Cortex of kidney (tissue), 1 donor: ENCODE results near the gene FBLN1.
"Not testable (repeated sequence)": the region's sequence is repeated elsewhere in the genome, so short reads cannot be mapped to it uniquely, and the experiment has no call there.

ENCODE experiments used
- DNase-seq: peaks from one replicate; lab custom pipeline; 2025; lab: John Stamatoyannopoulos, UW

FBLN1 gene

DNA sequence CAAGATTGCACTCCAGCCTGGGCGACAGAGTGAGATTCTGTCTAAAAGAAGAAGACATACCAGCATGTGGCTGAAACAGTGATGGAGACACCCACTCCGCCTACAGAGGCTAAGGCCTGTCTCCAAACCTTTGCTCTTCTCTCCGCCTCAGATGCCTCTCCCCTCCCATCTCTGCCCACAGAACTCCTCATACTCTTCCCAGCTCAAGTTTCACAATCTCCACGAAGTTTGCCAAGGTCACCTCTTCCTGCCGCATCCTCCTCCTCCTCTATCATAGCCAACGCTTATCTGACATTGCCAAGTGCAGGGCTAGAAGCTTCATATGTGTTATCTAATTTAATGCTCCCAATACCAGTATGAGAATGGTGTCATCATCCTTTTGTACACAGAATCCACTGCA lies 25.9 kb upstream of the FBLN1 start:
- no peak for DNase-seq

DNA sequence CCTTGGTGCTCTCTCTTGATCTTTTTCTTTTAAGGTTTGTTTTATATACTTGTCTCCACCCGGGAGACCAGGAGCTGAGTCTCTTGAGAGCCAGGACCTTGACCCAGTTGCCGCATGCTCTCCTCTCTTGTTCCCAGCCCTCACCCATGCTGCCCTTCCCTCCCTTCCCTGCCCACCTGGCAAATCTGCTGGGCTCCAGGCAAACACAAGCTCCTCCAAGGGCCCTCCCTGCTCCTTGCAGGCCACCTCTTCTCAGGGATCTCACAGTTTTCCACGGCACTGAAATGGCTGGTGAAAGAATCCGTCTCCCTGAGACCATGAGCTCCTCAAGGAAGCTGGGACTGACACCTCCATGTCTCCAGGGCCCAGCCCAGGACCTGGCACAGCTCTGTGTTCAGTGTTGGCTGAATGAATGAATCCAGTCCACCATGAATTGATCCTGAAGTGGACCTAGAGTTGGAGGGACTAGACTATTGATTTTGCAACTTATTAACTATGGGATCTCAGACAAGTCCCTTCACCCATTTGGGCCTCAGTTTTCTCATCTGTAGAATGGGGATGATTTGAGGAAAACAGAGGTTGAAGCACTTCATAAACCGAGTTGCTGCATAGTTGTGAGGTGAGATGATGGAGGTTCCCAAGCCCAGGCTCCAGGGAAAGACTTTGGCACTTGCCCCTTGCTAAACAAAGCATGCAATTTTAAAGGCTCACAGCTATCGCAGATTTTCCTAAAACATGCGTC lies 25.1 kb upstream of the FBLN1 start:
- no peak for DNase-seq

DNA sequence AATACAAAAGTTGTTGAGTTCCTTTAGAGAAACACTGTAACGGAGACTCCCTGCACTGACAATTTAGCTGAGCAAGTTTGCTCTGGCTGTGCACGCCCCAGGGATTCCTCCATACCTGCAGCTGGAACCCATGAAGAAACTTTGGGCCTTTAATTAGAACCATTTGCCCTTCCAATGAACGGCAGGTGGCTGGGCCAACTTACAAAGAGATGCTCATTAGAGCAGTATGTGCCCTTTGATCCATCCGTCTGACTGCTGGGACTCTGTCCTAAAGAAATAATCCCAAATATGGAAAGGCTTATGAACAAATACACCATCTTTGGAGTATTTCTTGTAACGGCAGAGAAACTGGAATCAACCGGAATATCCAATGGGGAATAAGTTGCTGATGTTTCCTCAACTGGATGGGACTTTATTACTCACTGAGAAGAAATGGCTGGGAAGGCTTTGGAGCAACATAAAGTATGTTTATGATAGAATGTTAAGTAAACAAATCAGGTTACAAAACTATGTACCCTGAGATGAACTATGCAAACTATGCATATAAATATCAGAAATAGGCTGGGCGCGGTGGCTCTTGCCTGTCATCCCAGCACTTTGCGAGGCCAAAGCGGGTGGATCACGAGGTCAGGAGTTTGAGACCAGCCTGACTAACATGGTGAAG lies 24.4 kb upstream of the FBLN1 start:
- DNase-seq, result no peak

DNA sequence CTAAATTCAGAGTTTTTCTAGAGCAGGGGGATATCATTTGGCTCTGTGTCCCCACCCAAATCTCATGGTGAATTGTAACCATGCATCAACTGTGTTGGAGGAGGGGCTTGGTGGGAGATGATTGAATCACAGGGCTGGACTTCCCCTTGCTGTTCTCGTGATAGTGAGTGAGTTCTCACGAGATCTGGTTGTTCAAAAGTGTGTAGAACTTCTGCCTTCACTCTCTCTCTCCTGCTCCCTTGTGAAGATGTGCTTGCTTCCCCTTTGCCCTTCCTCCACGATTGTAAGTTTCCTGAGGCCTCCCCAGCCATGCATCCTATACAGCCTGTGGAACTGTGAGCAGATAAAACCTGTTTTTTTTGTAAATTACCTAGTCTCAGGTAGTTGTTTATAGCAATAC lies 22.0 kb upstream of the FBLN1 start:
- DNase-seq, result no peak

DNA sequence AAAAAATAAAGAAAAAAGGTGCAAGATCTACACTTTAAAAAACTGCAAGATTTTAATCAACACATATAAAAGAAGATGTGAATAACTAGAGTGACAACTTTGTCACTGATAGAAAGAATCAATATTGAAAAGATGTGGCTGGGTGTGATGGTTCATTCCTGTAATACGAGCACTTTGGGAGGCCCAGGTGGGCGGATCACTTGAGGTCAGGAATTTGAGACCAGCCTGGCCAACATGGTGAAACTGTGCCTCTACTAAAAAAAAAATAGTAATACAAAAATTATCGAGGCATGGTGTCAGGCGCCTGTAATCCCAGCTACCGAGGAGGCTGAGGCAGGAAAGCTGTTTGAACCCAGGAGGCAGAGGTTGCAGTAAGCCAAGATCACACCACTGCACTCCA lies 21.0 kb upstream of the FBLN1 start:
- DNase-seq, result no peak

DNA sequence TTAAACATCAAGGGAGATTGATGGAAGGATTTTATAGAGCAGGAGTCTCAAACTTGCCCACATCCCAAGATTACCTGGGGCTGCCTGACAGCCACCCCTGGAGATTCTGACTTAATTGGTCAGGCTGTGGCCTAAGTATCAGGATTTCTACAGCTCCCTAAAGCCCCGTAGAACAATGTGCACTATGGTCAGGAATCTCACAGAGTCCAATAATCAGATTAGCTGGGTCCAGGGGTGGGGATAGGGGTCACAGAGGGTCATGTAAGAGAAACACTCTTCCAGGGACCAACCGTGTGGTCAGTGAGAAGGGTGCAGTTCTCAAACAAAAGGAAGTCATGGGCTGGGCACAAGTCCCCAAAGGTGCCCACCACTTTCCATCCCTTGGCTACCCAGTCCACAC lies 20.5 kb upstream of the FBLN1 start:
- no peak for DNase-seq

DNA sequence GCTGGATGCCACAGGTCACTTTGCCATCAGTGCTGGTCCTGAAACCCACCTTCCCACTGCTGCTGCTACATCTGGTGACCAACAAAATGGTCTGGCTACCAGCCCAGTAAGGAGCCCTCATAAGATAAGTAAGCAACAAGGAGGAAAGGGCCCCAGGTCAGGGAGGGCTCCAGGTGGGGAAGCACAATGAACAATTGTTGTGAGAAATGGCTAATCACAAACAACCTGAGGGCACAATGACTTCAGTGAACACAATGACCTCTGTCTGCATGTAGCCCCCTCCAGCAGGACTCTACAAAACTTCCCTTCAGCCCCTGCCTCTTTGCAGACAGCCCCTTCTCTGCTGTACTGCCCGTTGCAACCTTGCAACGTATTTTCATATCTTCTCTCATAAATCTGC lies 19.4 kb upstream of the FBLN1 start:
- DNase-seq, result no peak

DNA sequence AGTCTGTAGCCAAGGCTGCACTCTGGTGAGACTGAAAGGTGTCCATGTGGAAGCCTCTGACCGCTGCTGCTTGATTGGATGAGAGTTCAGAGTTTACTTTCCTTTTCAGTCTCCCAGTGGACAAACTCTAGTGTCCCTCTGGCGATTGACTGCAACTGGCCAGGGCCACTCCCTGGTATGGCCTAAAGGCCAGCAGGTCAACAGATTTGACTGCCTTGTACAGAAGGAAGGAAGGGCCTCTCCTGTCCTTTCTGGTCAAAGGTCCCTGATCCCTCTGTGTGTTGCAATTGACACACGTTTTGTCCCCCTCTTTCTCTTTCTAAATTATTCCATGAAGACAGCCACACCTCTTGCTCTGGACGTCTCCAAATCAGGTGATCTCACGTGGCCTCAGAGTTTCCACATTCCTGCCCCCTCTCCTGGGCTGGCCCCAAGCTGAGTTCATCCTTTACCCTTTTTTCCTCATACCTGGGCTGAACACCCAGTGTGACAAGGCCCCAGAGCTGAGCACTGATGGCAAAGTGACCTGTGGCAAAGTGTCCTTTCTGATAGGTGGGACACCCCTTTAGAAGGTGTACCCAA lies 18.7 kb upstream of the FBLN1 start:
- no peak for DNase-seq

DNA sequence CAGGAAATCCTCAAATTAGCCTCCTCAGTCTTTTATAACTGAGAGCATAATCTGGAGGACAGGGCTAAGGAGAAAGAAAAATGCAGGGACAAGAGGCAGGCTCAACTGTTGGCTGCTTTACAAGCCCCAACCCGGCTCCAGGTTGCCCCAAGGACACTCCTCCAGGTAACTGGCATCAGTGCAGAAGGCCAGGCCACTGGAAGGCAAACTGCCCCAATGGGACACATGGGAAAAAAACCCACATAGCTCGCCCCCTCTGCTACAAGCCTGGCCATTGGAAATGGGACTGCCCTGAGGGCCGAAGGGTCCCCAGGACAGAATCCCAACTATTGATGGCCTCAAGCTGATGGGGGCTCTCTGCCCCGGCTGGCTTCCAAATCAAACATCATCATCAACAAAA lies 17.9 kb upstream of the FBLN1 start:
- DNase-seq, result no peak

DNA sequence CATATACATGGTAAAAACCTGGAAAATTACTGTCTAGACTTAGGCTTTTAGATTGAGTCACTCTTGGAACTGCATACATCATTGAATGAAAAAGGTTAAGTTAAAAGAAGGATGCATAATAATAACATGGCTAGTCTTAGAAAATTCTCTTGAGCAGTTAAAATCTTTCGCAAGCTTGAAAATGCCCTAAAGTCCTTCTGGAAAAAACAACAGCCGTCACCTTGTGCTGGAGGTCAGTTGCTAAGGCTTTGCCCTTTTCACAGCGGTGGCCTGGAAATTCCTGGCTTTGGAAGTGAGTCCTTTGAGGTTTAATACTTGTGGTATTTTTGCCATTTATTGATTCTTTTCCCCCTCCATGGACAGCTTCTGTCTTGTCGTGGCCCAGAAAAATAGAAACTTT lies 17.4 kb upstream of the FBLN1 start:
- no peak for DNase-seq

DNA sequence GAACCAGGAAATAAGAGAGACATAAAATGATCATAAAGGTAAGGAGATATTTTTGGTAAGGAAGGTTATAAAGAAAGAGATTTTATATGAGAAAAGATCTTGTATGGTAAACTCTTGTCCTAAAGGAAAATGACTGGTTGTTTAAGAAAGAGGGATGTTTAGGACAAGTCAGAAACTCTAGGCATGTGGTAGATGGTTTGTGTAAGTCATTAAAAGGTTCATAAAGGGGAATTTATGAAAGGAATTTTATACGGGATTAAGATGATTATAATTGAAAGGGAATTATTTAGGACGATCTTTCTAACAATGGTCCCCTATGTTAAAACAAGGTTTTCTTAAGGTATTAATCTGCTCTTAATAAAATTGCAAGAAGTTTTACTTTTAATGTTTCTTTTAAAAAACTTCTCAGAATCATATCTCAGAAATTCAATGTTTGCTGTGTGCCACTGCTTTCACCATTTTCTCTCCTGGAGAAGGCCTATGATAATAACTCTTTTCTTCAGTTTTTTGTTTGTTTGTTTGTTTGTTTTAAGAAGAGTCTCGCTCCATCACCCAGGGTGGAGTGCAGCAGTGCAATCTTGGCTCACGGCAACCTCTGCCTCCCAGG lies 13.8 kb upstream of the FBLN1 start:
- DNase-seq, result no peak

DNA sequence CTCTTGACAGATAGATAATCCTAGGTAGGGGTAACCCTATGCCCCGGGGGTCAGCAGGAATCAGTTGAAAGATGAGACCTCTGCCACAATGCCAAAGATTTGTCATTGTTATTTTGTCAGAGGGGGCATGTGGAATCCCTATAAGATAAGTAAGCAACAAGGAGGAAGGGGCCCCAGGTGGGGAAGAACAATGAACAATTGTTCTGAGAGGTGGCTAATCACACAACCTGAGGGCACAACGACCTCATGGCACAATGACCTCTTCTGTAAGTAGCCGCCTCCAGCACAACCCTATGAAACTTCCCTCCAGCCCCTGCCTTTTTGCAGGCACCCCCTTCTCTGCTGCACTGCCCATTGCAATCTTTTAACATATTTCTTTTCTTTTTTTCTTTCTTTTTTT lies 11.8 kb upstream of the FBLN1 start:
- no peak for DNase-seq

DNA sequence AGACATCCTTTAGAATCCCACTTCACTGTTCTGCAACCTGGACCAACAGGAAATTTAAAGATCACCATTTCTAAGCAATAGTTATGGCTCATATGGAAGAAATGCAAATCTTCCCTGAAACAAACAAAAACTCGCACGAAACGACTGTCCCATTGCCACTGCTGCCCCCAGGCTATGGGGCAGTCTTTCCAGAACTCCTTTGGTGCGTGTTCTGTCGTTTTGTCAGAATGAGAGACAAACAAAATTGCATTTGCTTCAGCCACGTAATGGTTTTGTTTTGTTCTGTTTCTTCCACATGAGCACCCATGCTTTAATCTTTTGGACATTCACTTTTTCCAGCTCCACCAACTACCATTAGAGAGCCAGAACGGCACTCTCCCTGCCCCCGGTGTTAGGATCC lies 10.8 kb upstream of the FBLN1 start:
- no peak for DNase-seq

DNA sequence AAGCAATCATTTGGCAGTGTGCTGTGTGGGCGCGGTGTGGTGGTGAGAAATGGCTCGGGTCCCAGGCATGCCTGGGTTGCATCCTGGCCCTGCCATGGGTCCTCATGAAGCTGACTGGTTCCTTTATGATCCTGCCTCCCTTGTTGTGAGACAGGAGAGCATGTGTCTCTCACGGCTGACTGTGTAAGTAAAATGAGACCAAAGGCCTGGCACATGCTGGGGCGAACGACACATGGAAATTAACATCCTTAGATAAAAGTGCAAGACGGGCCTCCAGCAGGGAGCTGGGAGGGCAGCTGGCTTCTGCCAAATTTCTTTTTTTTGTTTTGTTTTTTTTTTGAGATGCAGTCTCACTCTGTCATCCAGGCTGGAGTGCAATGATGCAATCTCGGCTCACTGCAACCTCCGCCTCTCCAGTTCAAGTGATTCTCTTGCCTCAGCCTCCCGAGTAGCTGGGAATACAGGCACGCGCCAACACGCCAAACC lies 9.4 kb upstream of the FBLN1 start:
- no peak for DNase-seq

DNA sequence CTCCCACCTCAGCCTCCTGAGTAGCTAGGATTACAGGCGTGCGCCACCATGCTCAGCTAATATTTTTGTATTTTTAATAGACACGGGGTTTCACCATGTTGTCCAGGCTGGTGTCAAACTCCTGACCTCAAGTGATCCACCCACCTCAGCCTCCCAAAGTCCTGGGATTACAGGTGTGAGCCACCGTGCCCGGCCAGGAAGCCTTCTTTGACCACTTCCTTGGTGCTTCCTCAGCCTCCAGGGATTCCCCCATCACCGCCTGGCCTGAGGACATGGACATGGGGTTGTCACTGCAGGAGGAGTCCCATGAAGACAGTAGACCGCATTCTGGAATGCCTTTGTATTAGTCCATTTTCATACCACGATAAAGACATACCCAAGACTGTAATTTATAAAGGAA lies 8.4 kb upstream of the FBLN1 start:
- DNase-seq, result not testable (repeated sequence)

DNA sequence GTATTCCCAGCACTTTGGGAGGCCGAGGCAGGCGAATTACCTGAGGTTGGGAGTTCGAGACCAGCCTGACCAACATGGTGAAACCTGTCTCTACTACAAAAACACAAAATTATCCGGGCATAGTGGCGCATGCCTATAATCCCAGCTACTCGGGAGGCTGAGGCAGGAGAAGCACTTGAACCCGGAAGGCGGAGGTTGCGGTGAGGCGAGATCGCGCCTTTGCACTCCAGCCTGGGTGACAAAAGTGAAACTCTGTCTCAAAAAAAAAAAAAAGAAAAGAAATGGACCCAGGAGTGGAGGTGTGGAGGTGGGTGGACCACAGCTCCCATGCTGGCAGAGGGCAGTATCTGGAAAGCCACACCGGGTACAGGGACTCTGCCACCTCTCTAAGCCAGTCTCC lies 7.1 kb upstream of the FBLN1 start:
- not testable (repeated sequence) for DNase-seq

DNA sequence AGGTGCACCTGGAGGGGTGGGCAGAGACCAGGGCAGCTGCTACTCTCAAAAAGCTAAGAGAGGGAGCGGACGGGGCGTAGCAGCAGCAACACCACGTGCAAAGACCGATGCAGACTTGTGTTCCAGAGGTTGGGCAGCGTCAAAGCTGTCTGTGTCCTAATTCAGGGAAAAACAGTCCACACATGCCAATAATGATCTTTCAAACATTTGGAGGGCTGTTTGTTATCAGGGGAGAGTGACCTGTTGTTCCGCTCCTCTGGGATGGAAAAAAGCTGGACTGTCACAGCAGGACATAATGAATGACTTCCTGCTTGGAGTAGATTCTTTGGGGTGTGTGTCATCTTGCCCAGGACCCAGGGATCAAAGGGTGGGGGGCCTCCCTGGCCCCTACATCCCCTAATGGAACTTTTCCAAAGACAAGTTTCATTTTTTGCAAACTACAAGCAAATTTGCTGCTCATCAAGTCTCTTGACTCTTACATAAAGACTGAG lies 6.2 kb upstream of the FBLN1 start:
- DNase-seq, result no peak

DNA sequence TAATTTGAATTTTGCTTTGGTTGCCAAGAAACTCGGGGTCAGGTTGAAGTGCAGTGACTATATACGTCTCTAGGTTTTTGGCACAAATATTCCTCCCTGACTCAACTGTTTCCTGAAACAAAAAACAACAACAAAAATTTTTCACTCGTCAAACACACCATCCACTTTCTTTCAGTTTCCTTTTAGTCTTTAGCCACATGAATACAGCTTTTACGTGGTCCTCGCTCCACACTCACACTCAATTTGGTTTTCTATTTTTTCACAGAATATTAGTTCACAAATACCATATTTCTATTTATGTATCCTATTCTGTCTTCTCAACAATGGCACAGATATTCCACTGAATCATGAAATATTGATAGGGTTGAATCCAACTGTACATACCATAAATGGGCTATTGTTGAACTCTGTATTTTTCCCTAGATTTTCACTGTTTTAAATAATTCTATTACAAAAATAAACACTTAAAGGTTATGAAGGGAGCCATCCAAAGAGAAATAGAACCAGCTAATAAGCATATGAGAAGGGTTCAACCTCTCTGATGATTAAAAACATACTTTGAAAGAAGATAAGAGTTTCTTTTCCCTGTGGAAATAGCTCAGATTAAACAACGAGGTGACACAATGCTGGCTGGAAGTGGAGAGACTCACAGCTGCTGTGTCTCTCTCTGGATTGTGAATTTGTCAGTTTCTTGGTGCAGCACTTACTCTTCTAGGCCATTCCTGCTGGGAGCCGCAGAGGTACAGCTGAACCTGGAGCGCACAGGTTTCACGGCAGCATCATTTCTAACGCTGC lies 5.1 kb upstream of the FBLN1 start:
- no peak for DNase-seq

DNA sequence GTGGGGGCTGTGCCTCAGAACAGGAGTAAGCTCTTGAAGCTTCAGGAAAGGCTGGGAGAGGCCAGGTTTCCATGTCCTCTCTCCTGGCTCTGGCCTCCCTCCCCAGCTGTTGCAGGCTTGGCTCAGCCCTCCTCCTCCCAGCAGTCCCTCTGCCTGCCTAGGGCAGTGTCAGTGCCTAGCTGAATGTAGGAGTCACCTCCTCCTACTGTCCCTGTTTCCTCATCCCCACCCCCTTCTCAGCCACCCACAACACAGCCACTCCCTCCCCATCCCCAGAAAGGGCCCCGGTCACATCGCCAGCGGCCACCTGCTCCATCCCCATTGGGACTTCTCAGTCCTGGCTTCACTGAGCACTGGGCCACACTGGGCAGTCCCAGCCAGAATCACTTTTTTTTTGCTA lies 2.9 kb upstream of the FBLN1 start:
- no peak for DNase-seq

DNA sequence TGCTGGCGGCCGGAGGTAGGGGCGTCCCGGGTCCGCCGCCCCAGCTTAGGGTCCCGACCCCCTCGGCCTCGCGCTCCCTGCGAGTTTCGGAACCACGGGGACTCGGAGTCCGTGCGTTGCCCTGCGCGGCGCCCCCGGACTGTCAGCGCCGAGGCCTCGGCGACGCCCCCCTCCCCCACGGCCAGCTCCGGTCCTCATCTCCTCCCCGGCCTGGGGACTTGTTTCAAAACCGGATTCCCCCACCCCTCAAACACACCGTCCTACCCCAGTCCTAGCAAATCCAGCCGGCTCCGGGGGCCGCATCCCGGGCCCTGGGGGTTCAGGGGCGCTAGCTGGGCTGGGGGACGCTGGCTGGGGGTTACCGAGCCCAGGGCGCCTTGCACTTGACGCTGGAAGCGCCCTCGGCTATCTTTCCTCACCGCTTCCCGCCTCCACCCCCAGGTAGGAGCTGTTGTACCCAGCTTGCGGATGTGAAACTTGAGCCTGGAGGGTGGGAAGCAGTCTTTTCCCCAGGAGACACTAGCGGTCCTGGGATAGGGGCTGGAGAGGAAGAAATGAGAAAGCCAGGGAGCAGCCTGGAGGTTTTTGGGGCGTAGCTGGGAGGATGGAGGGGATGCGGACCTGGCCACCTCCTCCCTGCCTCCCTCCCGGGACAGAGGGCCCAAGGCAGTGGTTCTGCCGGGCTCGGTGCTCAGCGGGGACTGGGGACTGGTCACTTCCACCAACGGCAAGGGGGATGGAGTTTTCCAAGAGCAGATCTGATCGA lies 550 bp downstream of the FBLN1 start:
- no peak for DNase-seq

DNA sequence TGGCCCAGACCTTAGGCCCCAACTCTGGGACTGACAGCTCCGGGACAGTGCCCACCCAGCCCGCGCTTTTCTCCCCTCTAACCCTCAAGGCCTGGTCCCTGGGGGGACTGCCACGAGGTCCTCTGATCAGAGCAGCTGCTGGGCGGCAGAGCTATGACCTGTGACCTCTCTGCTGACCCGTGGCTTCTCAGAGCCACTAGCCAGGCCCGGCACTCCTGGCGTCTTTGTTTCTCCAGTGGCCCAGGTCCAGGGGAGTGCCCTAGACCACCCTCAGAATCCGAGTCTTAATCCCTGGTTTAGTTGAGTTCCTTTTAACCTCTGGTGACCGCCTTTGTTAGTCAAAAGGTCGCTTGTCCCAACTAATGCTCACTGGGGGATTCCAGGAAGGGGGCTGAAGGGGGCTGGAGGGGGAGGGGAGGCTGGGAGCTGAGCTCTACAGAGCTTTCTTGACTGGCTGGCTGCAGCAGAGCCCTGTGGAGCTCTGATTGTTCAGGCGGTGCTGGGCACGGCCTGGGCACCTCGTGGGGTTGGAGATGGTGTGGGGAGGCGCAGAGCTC lies 1.2 kb downstream of the FBLN1 start:
- no peak for DNase-seq
